NCI-H1436 (cell line): Measurements from ENCODE around the gene HSD11B1.
"Not testable (repeated sequence)": the region's sequence is repeated elsewhere in the genome, so short reads cannot be mapped to it uniquely, and the experiment has no call there.

Experiments used
- DNase-seq: peaks from one replicate; lab custom pipeline; 2025; lab: John Stamatoyannopoulos, UW

Gene HSD11B1

DNA sequence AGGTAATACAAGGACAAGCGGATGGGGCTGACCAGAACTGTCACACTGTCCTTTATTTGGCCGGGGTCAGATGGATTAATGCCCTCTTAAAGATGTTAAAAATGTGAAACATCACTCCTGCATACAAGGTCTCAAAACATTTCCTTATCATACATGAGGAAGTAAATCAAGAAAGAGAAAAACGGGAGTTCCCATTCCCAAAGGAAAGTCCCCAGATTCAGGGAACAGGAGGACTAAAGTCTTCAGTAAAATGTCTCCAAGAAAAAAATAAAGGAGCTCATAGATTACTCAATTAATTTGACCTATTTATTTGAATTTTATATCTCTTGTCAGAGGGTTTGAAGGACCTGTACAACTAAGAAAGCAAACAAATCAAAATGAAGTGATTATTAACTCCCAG is 13.4 kb upstream of the HSD11B1 start:
- no peak for DNase-seq

DNA sequence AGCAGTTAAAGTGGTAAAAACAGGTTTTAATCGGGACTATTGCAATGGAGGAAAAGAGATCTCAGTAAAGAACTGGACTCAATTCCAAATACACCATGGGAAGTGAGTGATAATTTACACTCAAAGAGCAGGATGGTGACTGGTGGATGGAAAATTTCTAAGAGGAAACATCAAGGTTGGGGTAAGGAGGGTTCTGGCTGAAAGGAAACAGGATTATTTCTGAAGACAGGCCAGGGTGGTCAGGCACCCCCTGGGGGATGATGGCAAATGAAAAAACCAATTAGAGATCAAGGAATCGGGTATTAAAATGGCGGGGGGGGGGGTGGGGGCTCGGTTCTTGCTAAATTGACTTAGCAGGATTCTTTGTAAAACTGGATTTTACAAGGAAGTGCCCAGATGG is 12.3 kb upstream of the HSD11B1 start:
- no peak for DNase-seq

DNA sequence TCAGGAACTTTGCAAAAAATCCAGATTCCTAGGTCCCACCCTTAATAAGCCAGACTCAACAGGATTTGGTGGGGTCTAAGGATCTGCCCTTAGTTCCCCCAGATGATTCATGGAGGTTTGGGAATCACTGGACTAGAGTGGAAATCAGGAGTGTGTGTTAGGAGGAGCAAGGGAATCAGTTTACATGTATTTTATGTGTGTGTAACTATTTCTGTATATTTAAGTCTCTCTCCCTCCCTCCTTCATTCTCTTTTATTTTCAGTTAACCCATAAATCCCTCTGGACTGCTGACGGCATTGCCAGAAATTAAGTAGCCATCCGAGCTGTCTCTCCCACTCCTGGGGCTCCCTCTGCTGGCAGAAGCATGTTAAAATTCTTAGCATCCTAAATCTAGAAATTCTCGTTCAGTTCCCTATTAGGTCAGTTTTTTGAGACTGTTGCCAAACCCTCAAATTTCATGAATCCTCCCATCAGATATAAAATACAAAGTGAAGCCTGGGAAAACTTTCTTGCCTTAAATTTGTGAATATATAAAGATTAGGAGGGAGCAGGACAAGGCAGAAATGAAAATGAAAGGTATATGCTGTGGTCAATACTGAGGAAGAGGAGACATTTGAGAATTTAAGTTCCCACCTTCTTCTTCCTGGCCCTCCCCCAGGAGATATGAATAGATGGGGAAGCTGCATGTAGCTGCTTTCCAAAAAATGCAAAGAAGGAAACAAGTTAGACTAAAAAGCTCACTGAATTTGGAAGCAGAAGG is 11.7 kb upstream of the HSD11B1 start:
- DNase-seq = peak; percentile 89

DNA sequence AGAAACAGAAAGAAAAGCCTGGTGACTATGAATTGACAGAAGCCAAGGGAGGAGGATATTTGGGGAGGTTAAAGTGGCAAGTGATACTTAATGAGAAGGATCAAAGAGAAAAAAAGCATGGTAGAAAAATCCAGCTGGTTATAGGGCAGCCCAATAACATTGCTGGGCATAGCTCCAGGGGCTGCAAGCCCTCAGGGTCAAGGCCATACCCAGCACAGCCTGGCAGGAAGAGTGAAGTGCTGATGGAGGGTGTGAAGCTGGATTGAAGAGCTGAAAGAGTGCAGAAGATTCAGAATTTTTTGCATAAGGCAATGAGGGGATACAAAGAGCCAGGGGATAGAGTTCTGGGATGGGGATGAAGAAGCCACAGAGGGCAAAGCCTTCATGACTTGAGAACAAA is 8.0 kb upstream of the HSD11B1 start:
- no peak for DNase-seq

DNA sequence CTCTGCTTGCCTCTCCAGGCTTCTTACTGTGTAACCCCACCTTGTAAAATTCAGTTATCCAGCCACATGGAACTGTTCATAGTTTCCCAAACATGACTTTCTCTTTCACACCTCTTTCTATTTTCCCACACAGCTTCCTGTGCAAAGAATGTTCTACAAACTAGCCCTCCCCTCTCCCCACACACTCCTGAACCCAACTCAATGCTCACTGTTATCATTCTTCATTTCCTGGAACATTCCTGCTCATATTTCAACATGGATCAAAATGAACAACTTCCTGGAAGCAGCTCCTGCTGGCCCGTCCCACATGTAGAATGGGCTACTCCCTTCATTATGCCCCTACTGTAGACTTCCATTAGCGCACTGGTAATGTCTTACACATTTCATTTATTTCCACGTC is 7.5 kb upstream of the HSD11B1 start:
- DNase-seq = no peak

DNA sequence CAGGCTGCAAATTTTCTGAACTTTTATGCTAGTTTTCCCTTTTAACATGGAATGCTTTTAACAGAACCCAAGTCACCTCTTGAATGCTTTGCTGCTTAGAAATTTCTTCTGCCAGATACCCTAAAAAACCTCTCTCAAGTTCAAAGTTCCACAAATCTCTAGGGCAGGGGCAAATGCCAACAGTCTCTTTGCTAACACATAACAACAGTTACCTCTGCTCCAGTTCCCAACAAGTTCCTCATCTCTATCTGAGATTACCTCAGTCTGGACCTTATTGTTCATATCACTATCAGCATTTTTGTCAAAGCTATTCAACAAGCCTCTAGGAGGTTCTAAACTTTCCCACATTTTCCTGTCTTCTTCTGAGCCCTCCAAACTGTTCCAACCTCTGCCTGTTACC is 4.0 kb upstream of the HSD11B1 start:
- not testable (repeated sequence) for DNase-seq

DNA sequence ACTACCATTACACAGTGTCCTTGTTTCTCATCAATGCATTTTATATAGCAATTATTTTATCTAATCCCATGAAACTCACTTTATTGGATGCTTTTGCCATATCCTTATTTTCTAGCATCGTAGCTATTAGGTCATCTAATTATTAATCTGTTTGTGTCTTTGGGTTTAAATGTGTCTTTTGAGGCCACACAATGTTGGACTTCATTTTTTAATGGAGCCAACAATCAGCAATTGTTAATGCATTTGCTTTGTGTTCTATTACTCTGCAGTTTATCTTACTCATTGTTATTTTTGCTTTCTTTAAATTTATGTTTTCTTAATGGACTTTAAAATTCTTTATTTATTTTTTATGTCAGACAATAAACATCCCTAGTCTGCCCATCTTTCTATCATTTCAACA is 1.8 kb upstream of the HSD11B1 start:
- DNase-seq = no peak

DNA sequence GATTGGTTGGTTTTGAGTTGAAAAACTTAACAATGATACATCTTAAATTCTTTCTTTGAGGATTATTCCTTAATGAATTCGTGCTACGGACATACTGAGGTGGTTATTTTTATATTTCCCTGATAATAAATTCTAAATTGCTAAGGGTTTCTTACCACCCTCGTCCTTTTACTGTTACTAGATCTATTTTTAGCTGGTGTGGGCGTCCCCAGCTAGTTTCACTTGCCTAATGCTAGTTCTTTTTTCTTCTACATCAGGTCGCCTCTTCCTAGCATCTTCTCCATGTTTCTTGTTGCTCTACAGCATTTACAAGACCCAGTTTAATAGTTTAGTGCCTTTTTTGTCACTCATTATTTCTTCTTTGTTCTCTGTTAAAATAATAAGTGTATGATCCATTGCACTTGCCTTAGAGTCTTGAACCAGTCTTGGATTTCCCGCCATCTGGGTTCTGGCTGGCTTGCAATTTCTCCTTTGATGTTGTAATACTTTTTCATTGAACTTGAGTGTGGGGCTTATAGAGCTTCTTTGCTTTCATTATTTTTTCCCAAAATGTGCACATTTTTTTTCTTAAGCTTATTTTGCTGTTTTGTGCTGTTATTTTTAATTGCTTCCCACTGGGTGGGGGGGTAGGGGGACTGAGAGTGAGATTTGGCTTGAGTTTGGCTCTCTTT is 677 bp upstream of the HSD11B1 start:
- no peak for DNase-seq

DNA sequence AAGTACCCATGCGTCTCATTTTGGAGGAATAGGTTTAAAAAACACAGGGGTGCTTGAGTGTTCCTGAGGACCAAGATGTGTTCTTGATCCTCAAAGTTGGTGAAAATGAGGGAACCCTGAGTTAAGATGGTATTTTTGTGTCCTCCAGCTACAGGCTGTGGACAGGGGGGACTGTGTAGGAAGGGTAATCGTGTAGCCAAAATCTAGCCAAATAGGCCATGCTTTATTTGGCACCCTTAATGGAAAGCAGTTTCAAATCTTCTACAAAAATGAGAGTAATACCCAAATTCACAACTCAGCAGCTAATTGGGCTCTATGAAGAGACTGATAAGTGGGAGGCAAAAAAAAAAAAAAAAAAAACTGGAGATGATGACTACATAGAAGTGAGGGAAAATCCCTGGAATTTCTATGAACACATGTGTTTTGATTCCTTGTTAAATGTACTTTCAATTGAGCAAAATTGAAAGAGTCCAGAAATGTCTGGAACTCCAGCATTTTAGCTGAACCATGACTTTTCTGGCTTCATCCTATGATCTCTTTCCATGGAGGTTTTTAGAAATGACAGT is 470 bp downstream of the HSD11B1 start:
- no peak for DNase-seq

DNA sequence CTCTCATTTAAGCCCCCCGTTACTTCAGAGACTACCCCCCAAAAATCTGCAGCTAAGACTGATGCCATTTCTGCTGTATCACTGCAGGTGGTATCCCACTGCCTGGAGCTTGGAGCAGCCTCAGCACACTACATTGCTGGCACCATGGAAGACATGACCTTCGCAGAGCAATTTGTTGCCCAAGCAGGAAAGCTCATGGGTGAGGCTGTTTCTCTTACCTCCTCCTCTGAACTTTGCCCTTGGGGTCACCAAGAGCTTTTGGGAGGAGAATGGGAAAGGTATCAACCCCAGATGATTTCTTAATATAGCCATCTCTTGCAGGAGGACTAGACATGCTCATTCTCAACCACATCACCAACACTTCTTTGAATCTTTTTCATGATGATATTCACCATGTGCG is 2.0 kb downstream of the HSD11B1 start:
- DNase-seq = no peak

DNA sequence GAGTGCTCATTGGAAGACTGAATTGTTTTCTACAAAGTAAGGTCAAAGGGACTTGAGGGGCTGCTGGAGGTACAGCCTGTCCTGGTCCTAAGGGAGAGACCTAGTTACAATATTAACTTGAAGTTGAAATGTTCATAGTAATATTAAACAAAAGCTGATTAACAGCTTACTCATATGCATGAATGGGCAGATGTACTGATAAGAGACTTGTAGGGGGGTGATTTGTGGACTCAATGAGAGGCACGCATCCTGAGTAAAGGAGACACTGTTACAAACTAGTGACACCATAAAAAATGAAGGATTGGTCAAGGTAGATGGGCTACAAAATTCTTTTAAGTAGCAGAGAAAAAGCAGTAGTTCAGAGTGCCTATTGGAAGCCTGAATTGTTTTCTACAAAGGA is 2.7 kb downstream of the HSD11B1 start:
- DNase-seq = no peak

DNA sequence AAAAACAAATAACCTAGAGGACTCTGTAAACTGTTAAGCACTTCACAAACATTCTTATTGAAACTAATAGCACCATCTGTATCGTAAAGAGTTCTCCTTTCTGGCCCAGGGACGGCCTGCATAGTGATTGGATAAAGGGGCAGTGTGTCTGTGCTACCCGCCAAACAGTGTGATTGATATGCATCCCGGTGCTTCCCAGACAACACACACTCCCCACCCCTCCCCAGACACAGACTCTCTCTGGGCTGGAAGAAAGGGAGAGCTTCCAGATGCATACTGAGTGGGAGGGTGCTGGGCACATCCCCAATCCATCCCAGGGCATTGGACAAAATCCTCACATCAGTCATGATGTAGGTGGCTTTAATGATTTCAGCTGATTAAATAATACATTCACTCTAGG is 3.7 kb downstream of the HSD11B1 start:
- no peak for DNase-seq

DNA sequence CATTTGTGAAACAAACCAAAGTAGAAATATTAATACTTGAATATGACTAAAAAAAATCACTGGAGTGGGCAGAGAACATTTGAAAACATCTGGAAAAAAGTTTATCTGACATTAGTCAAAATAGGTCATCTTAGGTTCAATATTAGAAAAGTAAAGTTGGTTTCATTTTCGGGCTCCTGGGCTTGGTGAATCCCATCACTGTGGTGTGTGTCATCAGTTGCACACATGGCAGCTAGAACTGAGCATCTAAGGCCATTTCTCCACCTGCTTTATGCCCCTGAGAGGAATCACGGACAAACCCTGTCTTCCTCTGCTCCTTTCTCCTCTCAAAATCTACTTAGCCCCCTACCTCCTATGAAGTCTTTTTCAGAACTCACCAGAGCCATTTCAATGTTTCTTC is 5.4 kb downstream of the HSD11B1 start:
- no peak for DNase-seq

DNA sequence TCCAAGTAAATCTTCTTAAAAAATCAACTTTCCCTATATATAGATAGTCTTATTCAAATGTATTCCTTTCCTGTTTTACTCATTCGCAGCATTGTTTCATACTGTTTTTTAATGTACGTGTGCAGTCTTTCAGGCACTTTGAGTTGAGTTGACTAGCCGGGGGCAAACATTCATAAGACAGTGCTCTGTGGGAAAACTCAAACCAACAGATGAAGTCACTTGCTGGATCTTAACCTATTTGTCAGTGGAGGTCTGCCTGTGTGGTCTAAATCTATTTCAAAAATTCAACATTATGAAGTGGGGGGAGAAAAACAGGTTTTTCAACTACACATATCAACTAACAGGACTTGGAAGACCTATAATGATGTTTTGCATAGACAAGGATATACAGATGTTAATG is 6.2 kb downstream of the HSD11B1 start:
- no peak for DNase-seq

DNA sequence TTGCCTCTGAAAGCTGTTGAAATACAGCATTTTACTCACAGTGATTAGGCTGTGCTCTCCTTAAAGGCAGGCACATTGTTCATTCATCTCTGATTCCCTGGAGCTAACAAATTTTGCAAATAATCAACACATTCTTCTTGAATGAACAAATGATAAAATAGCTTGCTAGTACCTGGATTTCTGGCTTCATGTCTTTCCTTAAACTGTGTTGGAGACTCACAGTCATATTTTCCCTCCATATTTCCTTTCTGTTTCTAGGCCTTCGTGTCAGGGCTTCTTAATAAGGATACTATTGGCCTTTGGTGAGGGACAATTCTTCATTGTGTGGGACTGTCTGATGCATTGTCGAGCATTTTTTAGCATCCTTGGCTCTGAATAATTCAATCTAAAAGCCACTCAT is 9.7 kb downstream of the HSD11B1 start:
- DNase-seq = no peak

DNA sequence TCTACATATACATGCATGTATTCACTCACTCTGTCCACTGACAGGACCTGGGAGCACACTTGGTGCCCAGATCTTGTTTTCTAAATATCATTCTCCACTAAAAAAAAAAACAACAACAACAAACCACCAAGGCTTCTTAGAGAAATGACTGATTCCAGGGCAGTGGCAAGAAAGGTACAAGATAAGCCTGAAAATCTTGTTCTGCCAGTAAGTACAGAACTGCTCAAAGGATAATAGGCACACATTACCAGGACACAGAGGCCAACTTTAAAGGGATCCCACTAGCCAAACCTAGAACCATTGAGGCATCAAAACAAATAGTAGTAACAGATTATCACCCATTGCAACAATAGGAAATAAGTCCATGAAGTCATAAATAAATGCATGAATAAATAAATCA is 10.7 kb downstream of the HSD11B1 start:
- no peak for DNase-seq

DNA sequence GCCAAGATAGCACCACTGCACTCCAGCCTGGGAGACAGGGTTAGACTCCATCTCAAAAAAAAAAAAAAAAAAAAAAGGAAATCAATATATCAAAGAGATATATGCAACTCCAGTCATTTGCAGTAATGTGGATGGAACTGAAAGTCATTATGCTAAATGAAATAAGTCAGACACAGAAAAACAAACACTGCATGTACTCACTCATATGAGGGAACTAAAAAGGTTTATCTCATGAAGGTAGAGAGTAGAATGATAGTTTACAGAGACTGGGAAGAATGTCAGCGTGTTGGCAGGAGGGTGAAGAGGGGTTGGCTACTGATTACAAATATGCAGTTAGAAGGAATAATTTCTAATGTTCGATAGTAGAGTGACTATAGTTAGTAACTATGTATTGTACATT is 13.2 kb downstream of the HSD11B1 start:
- DNase-seq = no peak

DNA sequence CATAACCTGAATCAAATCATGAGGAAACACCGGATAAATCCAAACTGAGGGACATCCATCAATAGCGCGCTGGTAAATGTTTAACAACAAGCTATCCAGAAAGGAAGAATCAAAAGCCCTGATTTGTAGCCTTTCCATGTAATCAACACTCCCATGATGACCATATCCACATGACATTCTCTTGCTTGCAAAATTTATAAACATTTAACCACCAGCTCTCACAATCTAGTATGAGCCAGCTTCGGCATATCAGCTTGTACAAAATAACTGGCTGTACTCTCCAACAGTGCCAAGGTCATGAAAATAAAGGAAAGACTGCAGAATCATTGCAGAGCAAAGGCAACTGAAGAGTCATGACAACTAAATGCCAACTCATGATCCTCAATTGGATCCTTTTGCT is 15.7 kb downstream of the HSD11B1 start:
- no peak for DNase-seq

DNA sequence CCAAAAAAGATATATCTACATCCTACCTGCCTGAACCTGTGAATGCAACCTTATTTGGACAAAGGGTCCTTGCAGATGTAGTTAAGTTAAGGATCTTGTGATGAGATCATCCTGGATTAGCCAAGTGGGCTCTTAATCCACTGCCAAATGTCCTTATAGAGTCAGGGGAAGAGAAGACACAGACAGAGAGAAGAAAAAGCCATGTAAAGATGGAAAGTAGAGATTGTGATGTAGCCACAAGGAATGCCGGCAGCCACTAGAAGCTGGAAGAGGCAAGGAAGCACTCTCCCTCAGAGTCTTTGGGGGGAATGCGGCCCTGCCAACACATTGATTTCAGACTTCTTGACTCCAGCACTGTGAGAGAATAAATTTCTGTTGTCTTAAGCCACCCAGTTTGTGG is 16.2 kb downstream of the HSD11B1 start:
- DNase-seq = no peak

DNA sequence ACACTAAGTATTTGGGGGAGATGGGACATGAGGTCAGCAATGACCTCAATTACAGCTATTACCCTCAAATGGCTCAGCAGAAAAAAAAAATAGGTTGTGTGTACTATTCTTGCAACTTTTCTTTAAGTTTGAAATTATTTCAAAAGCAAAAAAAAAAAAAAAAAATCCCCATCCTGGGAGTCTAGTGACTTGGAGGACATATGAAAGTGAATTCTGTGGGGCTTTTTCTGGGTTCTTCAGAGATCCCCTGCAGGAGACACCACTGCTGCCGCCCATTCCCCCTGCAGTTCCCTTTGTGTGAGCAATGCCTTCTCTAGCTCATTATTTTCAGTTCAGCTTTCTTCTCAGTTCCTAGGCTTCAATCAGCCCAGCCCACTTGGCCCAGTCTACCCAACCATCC is 16.7 kb downstream of the HSD11B1 start:
- DNase-seq = no peak

DNA sequence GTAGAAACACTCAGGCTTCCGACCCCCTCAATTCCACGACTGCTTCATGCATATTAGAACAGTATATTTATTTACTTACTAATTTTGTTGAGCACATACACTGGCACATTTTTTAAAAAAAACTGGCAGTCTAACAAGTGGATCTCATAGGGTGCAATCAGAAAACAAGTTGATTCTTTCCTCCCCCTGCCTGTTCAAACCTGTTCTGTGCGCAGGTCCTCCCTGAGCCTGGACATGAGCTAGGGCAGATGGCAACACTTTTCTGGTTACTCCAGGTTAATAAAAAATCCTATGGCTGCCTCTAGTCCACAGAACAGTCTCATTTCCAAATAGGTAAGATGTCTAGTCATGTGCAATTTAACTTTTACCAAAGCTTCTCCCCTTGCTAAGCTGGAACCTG is 18.6 kb downstream of the HSD11B1 start:
- DNase-seq = no peak

DNA sequence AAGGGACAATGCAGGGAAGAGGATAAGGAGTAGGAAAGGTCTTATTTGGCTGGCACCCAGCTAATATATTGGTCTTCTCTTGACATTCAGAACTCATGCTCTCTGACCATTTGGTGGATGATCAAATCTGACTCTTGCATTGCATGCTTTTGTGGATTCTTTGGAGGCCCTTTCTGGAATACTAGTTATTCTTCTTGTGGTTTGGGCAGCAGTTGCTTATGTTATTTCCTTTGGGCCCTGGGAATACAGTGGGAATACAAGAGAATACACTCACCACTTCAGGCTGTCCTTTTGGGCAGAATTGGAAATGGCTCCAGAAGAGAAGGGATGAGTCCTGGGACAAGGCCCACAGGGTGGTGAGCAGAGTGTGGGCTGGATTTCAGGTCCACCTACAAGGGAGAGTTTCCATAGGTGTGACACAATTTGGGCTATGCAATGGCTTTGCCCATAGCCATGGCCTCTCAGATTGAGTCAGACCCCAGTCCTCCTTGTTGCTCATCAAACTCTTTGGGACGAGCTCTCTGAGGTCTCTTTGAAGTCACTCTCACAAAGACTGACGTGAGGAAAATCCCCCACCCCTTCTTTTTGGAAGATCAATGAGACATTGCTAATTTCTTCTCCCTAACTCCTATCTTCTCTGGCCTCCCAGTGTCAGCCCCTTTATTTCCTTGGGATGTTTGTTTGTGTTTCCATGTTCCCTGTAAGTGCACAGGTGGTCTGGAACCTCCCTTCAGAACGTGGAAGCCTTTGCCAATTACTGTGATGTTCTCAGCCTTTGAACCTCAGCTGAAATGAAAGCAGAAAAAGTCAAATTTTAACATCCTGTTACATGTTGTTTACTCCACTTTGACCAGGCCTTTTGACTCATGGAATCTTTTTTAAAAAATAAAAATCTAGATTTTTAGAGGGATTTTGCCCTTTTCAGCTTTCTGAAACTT is 19.4 kb downstream of the HSD11B1 start:
- no peak for DNase-seq

DNA sequence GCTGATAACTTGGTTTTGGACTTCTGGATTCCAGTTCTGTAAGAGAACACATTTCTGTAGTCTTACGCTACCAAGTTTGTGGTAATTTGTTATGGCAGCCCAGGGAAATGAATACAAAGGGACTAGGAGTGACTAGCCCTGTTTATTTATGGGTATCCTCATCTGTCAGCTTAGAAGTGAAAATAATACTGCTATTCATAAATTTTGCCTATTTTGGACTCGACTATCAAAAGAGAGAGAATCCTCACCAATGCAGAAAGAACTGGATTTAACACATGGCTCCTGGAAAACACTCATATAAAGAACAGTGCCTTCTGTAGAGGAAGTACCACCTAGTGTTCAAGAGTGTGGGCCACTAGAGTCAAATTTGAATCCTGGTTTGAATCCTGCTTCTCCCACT is 22.6 kb downstream of the HSD11B1 start:
- DNase-seq = no peak
